Glutamatergic neuron (in vitro differentiated cells): ENCODE measurements around the gene ASCC2. TPM values are rescaled to one million over a fixed set of nuclear protein-coding genes. Genes with fewer than 3 reads are reported as not detected.

Experiments
- DNase-seq: peaks from one replicate; pipeline ENCODE4 v3.0.0; 2022
- H3K27ac Mint-ChIP-seq: one replicate; pipeline ENCODE4 v1.8.0; 2020; ENCODE audit warnings: mild to moderate bottlenecking, mixed read lengths, inconsistent platforms; ENCODE audit not compliant: unreplicated experiment
- H3K27me3 Mint-ChIP-seq: one replicate; pipeline ENCODE4 v1.8.0; 2020; ENCODE audit warnings: mild to moderate bottlenecking, moderate library complexity, mixed read lengths, inconsistent platforms; ENCODE audit not compliant: unreplicated experiment
- H3K36me3 Mint-ChIP-seq: one replicate; pipeline ENCODE4 v1.8.0; 2020; ENCODE audit warnings: mild to moderate bottlenecking, mixed read lengths, inconsistent platforms; ENCODE audit not compliant: unreplicated experiment
- H3K4me1 Mint-ChIP-seq: one replicate; pipeline ENCODE4 v1.8.0; 2020; ENCODE audit warnings: mild to moderate bottlenecking, low read depth, mixed read lengths, inconsistent platforms; ENCODE audit not compliant: unreplicated experiment
- H3K4me3 Mint-ChIP-seq: one replicate; pipeline ENCODE4 v1.8.0; 2020; ENCODE audit warnings: mild to moderate bottlenecking, mixed read lengths, inconsistent platforms; ENCODE audit not compliant: unreplicated experiment
- H3K9me3 Mint-ChIP-seq: one replicate; pipeline ENCODE4 v1.8.0; 2020; ENCODE audit warnings: mild to moderate bottlenecking, moderate library complexity, mixed read lengths, inconsistent platforms; ENCODE audit not compliant: unreplicated experiment
- CTCF ChIP-seq: fragments of 200-600 bp; sonication (generic); IDR thresholded peaks from one replicate; pipeline ENCODE4 v1.5.0; 2021; ENCODE audit not compliant: partially characterized antibody, unreplicated experiment
- total RNA-seq: library from RNA; stranded (reverse); fragmentation: NEBNext Ultra II Directional; extraction: Animal tissue kit (Norgen Biotek cat#: 25700); gene quantifications from one replicate; pipeline ENCODE4 v1.2.1, GENCODE V29; 2021; ENCODE audit not compliant: unreplicated experiment

ASCC2 gene
- total RNA-seq, 1 donor from 2014 or later, result 67.8 TPM

DNA sequence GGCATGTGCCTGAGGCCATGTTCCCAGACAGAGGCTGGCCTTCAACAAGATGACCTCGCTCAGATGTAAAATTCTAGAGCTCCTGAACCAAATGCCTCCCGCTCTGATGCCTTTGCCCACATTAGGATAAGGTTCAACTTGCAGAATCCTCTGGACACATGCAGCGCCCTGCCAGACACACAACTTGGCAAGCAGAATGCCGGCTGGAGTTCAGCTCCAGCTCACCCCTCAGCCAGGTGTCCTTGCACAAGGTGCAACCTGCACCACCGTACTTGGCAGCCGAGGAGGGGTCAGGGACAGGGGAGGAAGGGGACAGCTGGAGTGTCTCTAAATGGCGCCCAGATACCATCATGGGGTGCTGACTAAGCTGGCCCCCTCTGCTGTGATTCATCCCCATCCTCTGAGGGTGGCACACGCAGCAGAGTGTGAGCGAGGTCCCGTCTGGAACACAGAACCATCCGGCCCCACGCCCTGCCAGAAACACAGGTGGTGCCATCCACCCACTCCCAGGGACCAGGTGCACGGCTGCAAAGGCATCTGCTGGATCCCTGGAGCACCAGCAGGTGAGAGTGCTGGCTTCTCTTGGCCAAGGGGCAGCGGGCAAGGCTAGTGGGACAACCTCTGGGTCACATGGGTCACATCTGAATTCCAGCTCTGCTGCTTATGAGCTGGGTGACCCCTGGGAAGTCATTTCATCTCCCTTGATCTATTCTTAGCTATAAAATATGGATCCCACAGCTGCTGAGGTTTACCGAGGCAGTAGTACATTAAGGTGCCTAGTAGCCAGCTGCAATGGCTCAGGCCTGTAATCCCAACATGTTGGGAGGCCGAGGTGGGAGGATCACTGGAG is 84.0 kb downstream of the ASCC2 start:
- Mint-ChIP-seq H3K4me3 (no peak overlapping the region), H3K36me3 (no peaks in the 10 kb centered on the region), H3K9me3 (peaks cover 3% of the 10 kb centered on the region), H3K27ac (no peak overlapping the region), H3K27me3 (peaks cover 8% of the 10 kb centered on the region), H3K4me1 (peaks cover 5% of the 10 kb centered on the region)
- TF ChIP-seq CTCF, result no peak
- no peak for DNase-seq

DNA sequence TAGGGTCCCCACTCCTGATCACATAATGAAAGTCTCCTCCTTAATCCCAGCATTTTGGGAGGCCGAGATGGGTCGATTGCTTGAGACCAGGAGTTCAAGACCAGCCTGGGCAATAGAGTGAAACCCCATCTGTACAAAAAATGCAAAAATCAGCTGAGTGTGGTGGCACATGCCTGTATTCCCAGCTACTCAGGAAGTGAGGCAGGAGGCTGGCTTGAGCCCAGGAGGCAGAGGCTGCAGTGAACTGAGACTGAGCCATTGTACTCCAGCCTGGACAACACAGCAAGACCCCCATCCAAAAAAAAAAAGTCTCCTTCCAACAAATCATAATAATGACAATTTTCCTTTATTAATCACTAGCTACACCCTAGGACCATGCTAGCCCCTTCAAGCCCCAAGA is 86.4 kb downstream of the ASCC2 start:
- no peak for DNase-seq
- Mint-ChIP-seq H3K4me3 (no peak overlapping the region), H3K9me3 (peaks cover 3% of the 10 kb centered on the region), H3K4me1 (no peaks in the 10 kb centered on the region), H3K27me3 (peaks cover 11% of the 10 kb centered on the region), H3K36me3 (no peaks in the 10 kb centered on the region), H3K27ac (no peak overlapping the region)
- no peak for TF ChIP-seq CTCF

- no peaks in the 10 kb centered on the region for H3K4me1 Mint-ChIP-seq
- H3K27me3 Mint-ChIP-seq, result peaks cover 11% of the 10 kb centered on the region
- H3K9me3 Mint-ChIP-seq, result peaks cover 3% of the 10 kb centered on the region
- H3K36me3 Mint-ChIP-seq, result no peaks in the 10 kb centered on the region
- no peak overlapping the region for H3K27ac Mint-ChIP-seq
- H3K4me3 Mint-ChIP-seq, result no peak overlapping the region
- no peak for DNase-seq
- TF ChIP-seq CTCF, result no peak
Measured at GRCh38 chr22:29750559-29751538, 87.2 kb downstream of the ASCC2 start.

GRCh38 chr22:29750029-29750428 is 88.0 kb downstream of the ASCC2 start:
- Mint-ChIP-seq H3K4me1 (no peaks in the 10 kb centered on the region), H3K27me3 (peaks cover 9% of the 10 kb centered on the region), H3K4me3 (no peak overlapping the region), H3K27ac (no peak overlapping the region), H3K9me3 (peaks cover 3% of the 10 kb centered on the region), H3K36me3 (no peaks in the 10 kb centered on the region)
- no peak for TF ChIP-seq CTCF
- no peak for DNase-seq
